ENCODE data around the gene CBFA2T3. TPM values are rescaled to one million over a fixed set of nuclear protein-coding genes. Genes with fewer than 3 reads are reported as not detected.

CBFA2T3 gene
- total RNA-seq, 1 donor from 2014 or later, result 4.6 TPM

GRCh38 chr16:88870608-88871348, 106.2 kb downstream of the CBFA2T3 start:
- Mint-ChIP-seq H3K36me3 (ENCODE audit: low read depth) (no peaks in the 10 kb centered on the region), H3K4me3 (no peak overlapping the region), H3K27ac (ENCODE audit: unreplicated experiment) (no peak overlapping the region), H3K4me1 (no peaks in the 10 kb centered on the region), H3K27me3 (ENCODE audit: low read depth) (no peaks in the 10 kb centered on the region), H3K9me3 (no peaks in the 10 kb centered on the region)
- TF ChIP-seq CTCF (conservative IDR thresholded peaks at IDR 0.05), result no peak
- DNase-seq (ENCODE audit: low read depth, low spot score), result no peak

GRCh38 chr16:88869673-88869980, 107.4 kb downstream of the CBFA2T3 start:
- H3K4me3 Mint-ChIP-seq, result no peak overlapping the region
- no peaks in the 10 kb centered on the region for H3K4me1 Mint-ChIP-seq
- H3K36me3 Mint-ChIP-seq (ENCODE audit: low read depth), result no peaks in the 10 kb centered on the region

DNA sequence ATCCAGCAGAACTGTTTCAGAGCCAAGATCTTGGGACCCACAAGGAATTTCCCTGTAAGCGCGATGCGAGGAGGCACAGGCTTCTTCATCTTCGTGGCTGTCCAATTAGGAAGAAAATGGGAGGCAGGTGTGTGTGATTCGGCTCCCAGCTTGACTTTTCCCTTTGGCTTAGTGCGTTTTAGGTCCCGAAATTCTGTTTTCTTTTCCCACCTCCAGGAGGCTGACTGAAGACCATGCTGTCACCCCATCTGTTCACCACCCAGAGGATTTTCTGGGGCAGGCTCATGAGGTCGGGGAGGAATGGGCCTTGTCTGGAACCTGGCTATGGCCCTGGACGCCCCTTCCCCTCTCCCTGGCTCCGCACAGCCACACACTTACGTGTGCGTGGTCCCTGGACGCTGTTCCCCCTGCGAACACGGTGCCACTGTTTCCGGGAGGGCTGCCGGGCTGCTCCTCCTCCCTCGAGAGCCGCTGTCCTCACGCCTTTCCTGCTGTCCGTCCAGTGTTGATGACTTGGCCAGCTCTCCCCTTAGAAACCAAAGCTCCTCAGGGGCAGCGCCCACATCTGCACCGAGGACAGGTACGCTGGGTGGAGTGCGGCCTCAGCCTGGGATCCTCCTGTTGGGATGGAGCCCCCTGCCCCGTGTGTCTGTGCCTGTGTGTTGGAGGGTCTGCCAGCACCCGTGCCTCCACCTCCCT, 107.9 kb downstream of the CBFA2T3 start:
- H3K27me3 Mint-ChIP-seq (ENCODE audit: low read depth), result no peaks in the 10 kb centered on the region
- H3K4me1 Mint-ChIP-seq, result no peaks in the 10 kb centered on the region
- H3K36me3 Mint-ChIP-seq (ENCODE audit: low read depth), result no peaks in the 10 kb centered on the region
- TF ChIP-seq CTCF (conservative IDR thresholded peaks at IDR 0.05), result no peak
- no peak for DNase-seq (ENCODE audit: low read depth, low spot score)
- no peak overlapping the region for H3K27ac Mint-ChIP-seq (ENCODE audit: unreplicated experiment)
- H3K9me3 Mint-ChIP-seq, result no peaks in the 10 kb centered on the region
- no peak overlapping the region for H3K4me3 Mint-ChIP-seq

More at GRCh38 chr16:88869673-88869980, 107.4 kb downstream of the CBFA2T3 start:
- no peaks in the 10 kb centered on the region for H3K9me3 Mint-ChIP-seq
- TF ChIP-seq CTCF (conservative IDR thresholded peaks at IDR 0.05), result no peak
- no peak for DNase-seq (ENCODE audit: low read depth, low spot score)
- no peak overlapping the region for H3K27ac Mint-ChIP-seq (ENCODE audit: unreplicated experiment)
- H3K27me3 Mint-ChIP-seq (ENCODE audit: low read depth), result no peaks in the 10 kb centered on the region

GRCh38 chr16:88867581-88868246, 109.3 kb downstream of the CBFA2T3 start:
- Mint-ChIP-seq H3K27me3 (ENCODE audit: low read depth) (no peaks in the 10 kb centered on the region), H3K4me1 (no peaks in the 10 kb centered on the region), H3K27ac (ENCODE audit: unreplicated experiment) (no peak overlapping the region), H3K36me3 (ENCODE audit: low read depth) (no peaks in the 10 kb centered on the region), H3K9me3 (no peaks in the 10 kb centered on the region), H3K4me3 (no peak overlapping the region)
- no peak for DNase-seq (ENCODE audit: low read depth, low spot score)
- TF ChIP-seq CTCF (conservative IDR thresholded peaks at IDR 0.05), result no peak

DNA sequence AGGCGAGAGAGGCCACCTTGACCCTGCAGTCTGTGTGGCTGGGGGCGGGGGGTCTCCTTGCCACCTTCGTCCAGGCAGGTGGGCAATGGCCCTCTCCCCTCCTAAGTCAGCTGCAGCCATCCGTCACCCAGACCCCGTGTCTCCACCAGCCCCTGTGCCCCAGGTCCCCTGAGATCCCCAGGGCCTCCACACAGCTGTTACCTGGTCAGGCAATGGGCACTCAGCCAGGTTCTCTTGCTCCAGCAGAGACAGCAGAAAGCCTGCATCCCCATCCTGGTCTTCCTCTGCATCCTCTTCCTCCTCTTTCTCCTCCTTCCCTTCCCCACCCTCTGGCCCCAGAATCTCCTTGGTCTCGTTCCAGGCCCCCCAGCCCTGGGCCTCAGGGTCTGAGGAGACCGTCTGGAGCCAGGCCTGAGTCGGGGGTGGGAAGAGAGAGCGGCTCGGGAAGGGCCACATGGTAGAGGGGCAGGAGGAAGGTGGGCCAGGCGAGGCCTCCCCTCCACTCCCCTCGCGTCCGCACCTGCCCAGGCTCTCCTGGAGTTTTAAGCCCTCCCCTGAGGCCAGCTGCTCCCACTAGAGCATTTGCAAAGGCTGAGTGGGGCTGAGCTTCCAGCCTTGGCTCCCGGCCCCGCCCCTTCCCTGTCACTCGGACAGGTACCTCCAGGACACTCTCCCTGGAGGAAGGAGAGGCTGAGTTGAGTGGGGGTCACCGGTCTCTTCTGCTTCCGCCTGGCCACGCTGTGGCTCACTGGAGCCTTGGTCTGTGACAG, 110.7 kb downstream of the CBFA2T3 start, which contains the start of gene PABPN1L:
Gene PABPN1L (minus strand): TSS at position 510 of the 770 bp plus-strand sequence. CDS start 54 bp downstream, at position 456.
- no peaks in the 10 kb centered on the region for H3K4me1 Mint-ChIP-seq
- H3K27ac Mint-ChIP-seq (ENCODE audit: unreplicated experiment), result no peak within 1 kb of the TSS
- no peaks in the 10 kb centered on the region for H3K9me3 Mint-ChIP-seq
- no peak for DNase-seq (ENCODE audit: low read depth, low spot score)
- H3K36me3 Mint-ChIP-seq (ENCODE audit: low read depth), result no peaks in the 10 kb centered on the region
- no peaks in the 10 kb centered on the region for H3K27me3 Mint-ChIP-seq (ENCODE audit: low read depth)
- no peak within 1 kb of the TSS for H3K4me3 Mint-ChIP-seq
- TF ChIP-seq CTCF (conservative IDR thresholded peaks at IDR 0.05), result no peak

Measured in neural crest cell (in vitro differentiated cells).